Measurements from ENCODE around the gene CRNKL1.

CRNKL1 gene

DNA sequence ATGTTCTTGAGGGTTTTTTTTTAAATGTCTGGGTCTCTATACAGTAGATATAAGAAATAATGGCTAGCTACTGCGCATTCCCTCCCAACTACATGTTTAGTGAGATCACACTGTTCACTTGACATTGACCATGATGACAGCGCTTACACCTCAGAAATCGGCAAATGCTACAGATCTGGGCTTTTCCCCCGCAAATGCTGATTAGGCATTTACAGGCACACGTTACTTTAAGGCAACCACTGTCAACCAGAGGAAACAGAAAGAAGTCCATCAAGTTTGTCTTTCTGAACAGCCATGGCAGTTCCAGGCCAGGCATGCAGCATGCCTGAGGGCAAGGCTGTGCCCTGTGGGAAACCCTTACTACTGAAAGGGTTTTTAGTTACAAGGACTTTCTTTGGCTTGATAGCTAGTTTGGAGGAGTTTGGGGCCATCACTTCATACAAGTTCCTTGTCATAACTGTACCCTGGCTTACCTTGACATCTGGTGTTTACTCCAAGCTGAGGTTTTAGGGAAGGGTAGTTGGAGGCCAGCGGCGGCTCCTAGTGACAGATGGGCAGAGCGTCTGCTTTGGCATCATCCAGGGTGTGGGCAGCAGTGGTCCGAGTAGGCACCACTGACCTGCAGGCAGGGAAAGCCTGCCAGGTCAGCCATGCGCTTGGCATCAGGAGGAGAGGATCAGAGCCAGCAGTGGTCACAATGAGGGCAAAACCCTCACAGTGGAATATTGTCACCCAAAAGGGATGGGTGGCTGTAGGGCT is 43.0 kb upstream of the CRNKL1 start:
- no peaks in the 10 kb centered on the region for H3F3A ChIP-seq (ENCODE audit: insufficient read depth)
- H3K27ac ChIP-seq (ENCODE audit: low read depth, low read length) = no peak overlapping the region
- H3K79me2 ChIP-seq (ENCODE audit: insufficient read depth, low read length) = no peaks in the 10 kb centered on the region
- H3K36me3 ChIP-seq (ENCODE audit: low read length) = no peaks in the 10 kb centered on the region
- no peak for TF ChIP-seq EZH2phosphoT487 (conservative IDR thresholded peaks at IDR 0.05; ENCODE audit: low read length)
- no peak for TF ChIP-seq CTCF (IDR thresholded peaks at IDR 0.05; ENCODE audit: insufficient read depth, low read length, poor library complexity, severe bottlenecking)
- H2AFZ ChIP-seq (ENCODE audit: low read depth, low read length, severe bottlenecking) = no peak overlapping the region
- no peak overlapping the region for H3K4me3 ChIP-seq (ENCODE audit: insufficient read depth, low read length, poor library complexity, severe bottlenecking)
- H3K9me2 ChIP-seq (replicated peaks; ENCODE audit: insufficient read depth, low read length) = no peaks in the 10 kb centered on the region
- no peak overlapping the region for H3K9ac ChIP-seq (ENCODE audit: low read length)
- H3K27me3 ChIP-seq (ENCODE audit: low read length) = no peaks in the 10 kb centered on the region
- no peaks in the 10 kb centered on the region for H3K9me3 ChIP-seq (ENCODE audit: insufficient read depth, low read length)
- no peak overlapping the region for H3K4me2 ChIP-seq (ENCODE audit: low read depth, low read length, poor library complexity, severe bottlenecking)
- H4K20me1 ChIP-seq (ENCODE audit: low read depth, low read length) = no peaks in the 10 kb centered on the region

DNA sequence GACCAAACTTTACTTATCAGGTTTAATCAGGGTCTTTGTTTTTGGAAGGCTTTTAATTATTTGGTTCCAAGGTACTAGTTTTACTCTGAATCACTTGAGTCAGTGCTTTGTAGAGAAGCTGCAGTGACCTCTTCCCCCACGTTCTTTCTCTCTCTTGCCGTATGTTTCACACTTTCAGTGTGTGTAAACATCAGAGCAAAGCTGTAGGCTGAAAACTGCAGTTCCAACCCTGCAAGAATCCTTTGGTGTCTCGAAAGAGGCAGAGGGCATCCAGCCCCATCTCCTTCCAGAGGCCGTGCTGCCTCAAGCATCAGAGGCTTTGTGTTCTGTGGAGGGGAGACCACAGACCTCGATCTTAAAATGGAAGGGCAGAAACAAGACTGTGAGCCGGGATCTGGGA is 42.1 kb upstream of the CRNKL1 start:
- no peaks in the 10 kb centered on the region for H3K79me2 ChIP-seq (ENCODE audit: insufficient read depth, low read length)
- H2AFZ ChIP-seq (ENCODE audit: low read depth, low read length, severe bottlenecking) = no peak overlapping the region
- H3K9me2 ChIP-seq (replicated peaks; ENCODE audit: insufficient read depth, low read length) = no peaks in the 10 kb centered on the region
- H3K36me3 ChIP-seq (ENCODE audit: low read length) = no peaks in the 10 kb centered on the region
- no peaks in the 10 kb centered on the region for H4K20me1 ChIP-seq (ENCODE audit: low read depth, low read length)
- no peak overlapping the region for H3K9ac ChIP-seq (ENCODE audit: low read length)
- TF ChIP-seq CTCF (IDR thresholded peaks at IDR 0.05; ENCODE audit: insufficient read depth, low read length, poor library complexity, severe bottlenecking) (no peak), EZH2phosphoT487 (conservative IDR thresholded peaks at IDR 0.05; ENCODE audit: low read length) (no peak)
- H3K4me2 ChIP-seq (ENCODE audit: low read depth, low read length, poor library complexity, severe bottlenecking) = no peak overlapping the region
- H3F3A ChIP-seq (ENCODE audit: insufficient read depth) = no peaks in the 10 kb centered on the region
- no peak overlapping the region for H3K4me3 ChIP-seq (ENCODE audit: insufficient read depth, low read length, poor library complexity, severe bottlenecking)
- no peak overlapping the region for H3K27ac ChIP-seq (ENCODE audit: low read depth, low read length)
- H3K27me3 ChIP-seq (ENCODE audit: low read length) = no peaks in the 10 kb centered on the region
- H3K9me3 ChIP-seq (ENCODE audit: insufficient read depth, low read length) = no peaks in the 10 kb centered on the region

DNA sequence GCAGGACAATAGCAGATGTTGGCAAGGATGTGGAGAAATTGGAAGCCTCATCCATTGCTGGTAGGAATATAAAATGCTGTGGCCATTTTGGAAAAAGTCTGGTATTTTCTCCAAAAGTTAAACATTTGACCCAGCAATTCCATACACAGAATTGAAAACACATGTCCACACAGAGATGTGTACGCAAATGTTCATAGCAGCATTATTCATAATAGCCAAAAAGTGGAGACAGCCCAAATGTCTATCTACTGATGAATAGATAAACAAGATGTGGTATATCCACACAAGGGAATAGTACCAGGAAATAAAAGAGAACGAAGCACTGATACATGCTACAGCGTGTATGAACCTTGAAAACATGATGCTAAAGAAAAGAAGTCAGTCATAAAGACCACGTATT is 40.6 kb upstream of the CRNKL1 start:
- Histone ChIP-seq H4K20me1 (ENCODE audit: low read depth, low read length) (no peaks in the 10 kb centered on the region), H3K4me2 (ENCODE audit: low read depth, low read length, poor library complexity, severe bottlenecking) (no peak overlapping the region), H3K27me3 (ENCODE audit: low read length) (no peaks in the 10 kb centered on the region), H3K36me3 (ENCODE audit: low read length) (no peaks in the 10 kb centered on the region), H3K9ac (ENCODE audit: low read length) (no peak overlapping the region), H3K27ac (ENCODE audit: low read depth, low read length) (no peak overlapping the region), H3K4me3 (ENCODE audit: insufficient read depth, low read length, poor library complexity, severe bottlenecking) (no peak overlapping the region), H3K9me2 (replicated peaks; ENCODE audit: insufficient read depth, low read length) (no peaks in the 10 kb centered on the region), H2AFZ (ENCODE audit: low read depth, low read length, severe bottlenecking) (no peak overlapping the region), H3F3A (ENCODE audit: insufficient read depth) (no peaks in the 10 kb centered on the region), H3K79me2 (ENCODE audit: insufficient read depth, low read length) (no peaks in the 10 kb centered on the region), H3K9me3 (ENCODE audit: insufficient read depth, low read length) (no peaks in the 10 kb centered on the region)
- TF ChIP-seq EZH2phosphoT487 (conservative IDR thresholded peaks at IDR 0.05; ENCODE audit: low read length) (no peak), CTCF (IDR thresholded peaks at IDR 0.05; ENCODE audit: insufficient read depth, low read length, poor library complexity, severe bottlenecking) (no peak)
